Erythroblast (primary cell): Measurements from ENCODE around the gene SPATA16.

Experiments used
- GATA1 ChIP-seq: IDR thresholded peaks from 2 replicates; pipeline ENCODE4 v1.6.1; 2011; ENCODE audit warnings: low read depth, mild to moderate bottlenecking, control low read depth, low read length, moderate library complexity
- POLR2A ChIP-seq: IDR thresholded peaks from 2 replicates; pipeline ENCODE4 v1.6.1; 2011; ENCODE audit warnings: mild to moderate bottlenecking, low read length

DNA sequence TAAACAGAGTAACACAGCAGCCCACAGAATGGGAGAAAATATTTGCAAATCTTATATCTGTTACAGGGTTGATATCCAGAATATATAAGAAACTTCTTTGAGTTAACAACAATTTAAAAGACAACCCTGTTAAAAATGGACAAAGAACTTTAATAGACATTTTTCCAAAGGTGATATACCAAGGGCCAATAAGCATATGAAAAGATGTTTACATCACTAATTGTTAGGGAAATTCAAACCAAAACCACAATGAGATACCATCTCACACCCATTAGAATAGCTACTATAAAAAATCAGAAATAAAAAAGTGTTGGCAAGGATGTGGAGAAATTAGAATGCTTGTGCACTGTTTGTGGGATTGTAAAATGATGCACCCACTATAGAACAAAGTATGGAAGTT, 110.8 kb downstream of the SPATA16 start:
- TF ChIP-seq POLR2A (no peak), GATA1 (no peak)
